SK-N-SH treated with all-trans-retinoic acid at 6 μM for 48 hours (cell line): Measurements from ENCODE around the gene COQ5.

ENCODE experiments used
- ARNTL ChIP-seq: fragments of 450-650 bp; formaldehyde crosslinking; IDR thresholded peaks from 2 replicates; pipeline ENCODE4 v1.5.0; 2020; ENCODE audit warnings: low read depth, mild to moderate bottlenecking, moderate library complexity, borderline replicate concordance
- BACH2 ChIP-seq: fragments of 250-450 bp; sonication (Bioruptor Pico); IDR thresholded peaks from 2 replicates; pipeline ENCODE4 v1.9.0; 2021; ENCODE audit warnings: mild to moderate bottlenecking, borderline replicate concordance
- ESRRG ChIP-seq: fragments of 250-450 bp; sonication (Bioruptor Pico); IDR thresholded peaks from 2 replicates; pipeline ENCODE4 v1.6.1; 2021; ENCODE audit warnings: mild to moderate bottlenecking
- PPARA ChIP-seq: fragments of 250-450 bp; sonication (Bioruptor Pico); IDR thresholded peaks from 2 replicates; pipeline ENCODE4 v1.5.0; 2020; ENCODE audit warnings: mild to moderate bottlenecking, borderline replicate concordance
- RARB ChIP-seq: fragments of 250-450 bp; sonication (Bioruptor Pico); IDR thresholded peaks from 2 replicates; pipeline ENCODE4 v1.8.0; 2021; ENCODE audit warnings: mild to moderate bottlenecking, moderate library complexity
- ZFP3 ChIP-seq: fragments of 250-450 bp; sonication (Bioruptor Pico); IDR thresholded peaks from 2 replicates; pipeline ENCODE4 v1.5.0; 2020; ENCODE audit warnings: mild to moderate bottlenecking, moderate library complexity
- TF ChIP-seq, protein P1 (sequence below): fragments of 250-450 bp; sonication (Bioruptor Pico); IDR thresholded peaks from 2 replicates; pipeline ENCODE4 v1.8.0; 2020; ENCODE audit warnings: mild to moderate bottlenecking, moderate library complexity, borderline replicate concordance
- TF ChIP-seq, protein P2 (sequence below): fragments of 250-450 bp; sonication (Bioruptor Pico); IDR thresholded peaks from 2 replicates; pipeline ENCODE4 v1.5.1; 2020; ENCODE audit warnings: low read depth, mild to moderate bottlenecking, moderate library complexity

GRCh38 chr12:120468821-120469449, 60.0 kb downstream of the COQ5 start:
- no peak for TF ChIP-seq ARNTL (CRISPR knock-in tag)
- no peak for TF ChIP-seq ESRRG
- TF ChIP-seq RARB (CRISPR knock-in tag) = no peak
- TF ChIP-seq, protein P1, sequence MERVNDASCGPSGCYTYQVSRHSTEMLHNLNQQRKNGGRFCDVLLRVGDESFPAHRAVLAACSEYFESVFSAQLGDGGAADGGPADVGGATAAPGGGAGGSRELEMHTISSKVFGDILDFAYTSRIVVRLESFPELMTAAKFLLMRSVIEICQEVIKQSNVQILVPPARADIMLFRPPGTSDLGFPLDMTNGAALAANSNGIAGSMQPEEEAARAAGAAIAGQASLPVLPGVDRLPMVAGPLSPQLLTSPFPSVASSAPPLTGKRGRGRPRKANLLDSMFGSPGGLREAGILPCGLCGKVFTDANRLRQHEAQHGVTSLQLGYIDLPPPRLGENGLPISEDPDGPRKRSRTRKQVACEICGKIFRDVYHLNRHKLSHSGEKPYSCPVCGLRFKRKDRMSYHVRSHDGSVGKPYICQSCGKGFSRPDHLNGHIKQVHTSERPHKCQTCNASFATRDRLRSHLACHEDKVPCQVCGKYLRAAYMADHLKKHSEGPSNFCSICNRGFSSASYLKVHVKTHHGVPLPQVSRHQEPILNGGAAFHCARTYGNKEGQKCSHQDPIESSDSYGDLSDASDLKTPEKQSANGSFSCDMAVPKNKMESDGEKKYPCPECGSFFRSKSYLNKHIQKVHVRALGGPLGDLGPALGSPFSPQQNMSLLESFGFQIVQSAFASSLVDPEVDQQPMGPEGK (CRISPR knock-in tag) = no peak
- no peak for TF ChIP-seq ZFP3 (CRISPR knock-in tag)
- TF ChIP-seq, protein P2, sequence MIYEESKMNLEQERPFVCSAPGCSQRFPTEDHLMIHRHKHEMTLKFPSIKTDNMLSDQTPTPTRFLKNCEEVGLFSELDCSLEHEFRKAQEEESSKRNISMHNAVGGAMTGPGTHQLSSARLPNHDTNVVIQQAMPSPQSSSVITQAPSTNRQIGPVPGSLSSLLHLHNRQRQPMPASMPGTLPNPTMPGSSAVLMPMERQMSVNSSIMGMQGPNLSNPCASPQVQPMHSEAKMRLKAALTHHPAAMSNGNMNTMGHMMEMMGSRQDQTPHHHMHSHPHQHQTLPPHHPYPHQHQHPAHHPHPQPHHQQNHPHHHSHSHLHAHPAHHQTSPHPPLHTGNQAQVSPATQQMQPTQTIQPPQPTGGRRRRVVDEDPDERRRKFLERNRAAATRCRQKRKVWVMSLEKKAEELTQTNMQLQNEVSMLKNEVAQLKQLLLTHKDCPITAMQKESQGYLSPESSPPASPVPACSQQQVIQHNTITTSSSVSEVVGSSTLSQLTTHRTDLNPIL = no peak
- TF ChIP-seq BACH2 (CRISPR knock-in tag) = no peak
- TF ChIP-seq PPARA (CRISPR knock-in tag) = no peak
